CD4-positive, alpha-beta T cell treated with Interleukin-17A for 4 hours (primary cell): Measurements from ENCODE around the gene ZNF561.

Experiments used
- DNase-seq: peaks from one replicate; pipeline ENCODE4 v3.0.0-alpha.2; 2020; ENCODE audit warnings: mixed read lengths

ZNF561 gene

GRCh38 chr19:9570255-9570654 is 50.8 kb downstream of the ZNF561 start:
- DNase-seq, result no peak

GRCh38 chr19:9566729-9567128 is 54.3 kb downstream of the ZNF561 start:
- no peak for DNase-seq

GRCh38 chr19:9565900-9566705 is 54.9 kb downstream of the ZNF561 start:
- DNase-seq, result no peak
